HUES6 (cell line): Measurements from ENCODE around the gene DNAH3.
"Not testable (repeated sequence)": the region's sequence is repeated elsewhere in the genome, so short reads cannot be mapped to it uniquely, and the experiment has no call there.

ENCODE experiments used
- H3K27ac ChIP-seq: 2 replicates; pipeline ENCODE4 v1.7.0; 2013; ENCODE audit warnings: low read depth, mild to moderate bottlenecking, low read length, inconsistent platforms
- H3K27me3 ChIP-seq: 2 replicates; pipeline ENCODE4 v1.6.1; 2013; ENCODE audit warnings: low read length; ENCODE audit not compliant: control insufficient read depth, insufficient read depth
- H3K36me3 ChIP-seq: 2 replicates; pipeline ENCODE4 v1.6.1; 2013; ENCODE audit warnings: low read length; ENCODE audit not compliant: control insufficient read depth, insufficient read depth
- H3K4me1 ChIP-seq: 2 replicates; pipeline ENCODE4 v1.6.1; 2013; ENCODE audit warnings: low read length; ENCODE audit not compliant: control insufficient read depth, insufficient read depth
- H3K4me3 ChIP-seq: 2 replicates; pipeline ENCODE4 v1.5.1; 2013; ENCODE audit warnings: low read depth, low read length
- H3K9ac ChIP-seq: one replicate; pipeline ENCODE4 v1.6.1; 2013; ENCODE audit warnings: mild to moderate bottlenecking, low read length
- H3K9me3 ChIP-seq: 2 replicates; pipeline ENCODE4 v1.6.1; 2013; ENCODE audit warnings: low read depth, low read length; ENCODE audit not compliant: control insufficient read depth, insufficient read depth

The DNAH3 gene

GRCh38 chr16:21157632-21158031, 7.0 kb upstream of the DNAH3 start:
- Histone ChIP-seq H3K9me3 (no peaks in the 10 kb centered on the region), H3K27ac (no peak overlapping the region), H3K36me3 (peaks cover 16% of the 10 kb centered on the region), H3K27me3 (no peaks in the 10 kb centered on the region), H3K4me1 (peaks cover 9% of the 10 kb centered on the region; the same call in 1 of the 2 replicates), H3K4me3 (no peak overlapping the region; the same call in 1 of the 2 replicates), H3K9ac (no peak overlapping the region)

- Histone ChIP-seq H3K36me3 (peaks cover 11% of the 10 kb centered on the region; the same call in 1 of the 2 replicates), H3K9ac (no peak overlapping the region), H3K27me3 (no peaks in the 10 kb centered on the region), H3K4me1 (peaks cover 9% of the 10 kb centered on the region; the same call in 1 of the 2 replicates), H3K4me3 (no peak overlapping the region), H3K9me3 (no peaks in the 10 kb centered on the region), H3K27ac (no peak overlapping the region)
Measured at GRCh38 chr16:21156767-21157467, 6.3 kb upstream of the DNAH3 start.

- not testable (repeated sequence) for H3K4me1 ChIP-seq, H3K27me3 ChIP-seq, H3K9ac ChIP-seq, H3K27ac ChIP-seq, H3K4me3 ChIP-seq, H3K36me3 ChIP-seq, H3K9me3 ChIP-seq
Measured at GRCh38 chr16:21156011-21156410, 5.4 kb upstream of the DNAH3 start.

- not testable (repeated sequence) for H3K36me3 ChIP-seq, H3K27me3 ChIP-seq, H3K9ac ChIP-seq, H3K4me3 ChIP-seq, H3K4me1 ChIP-seq, H3K9me3 ChIP-seq, H3K27ac ChIP-seq
Measured at GRCh38 chr16:21153124-21153729, 2.6 kb upstream of the DNAH3 start.

GRCh38 chr16:21152160-21153030, 1.7 kb upstream of the DNAH3 start:
- H3K4me1 ChIP-seq, H3K9ac ChIP-seq, H3K9me3 ChIP-seq, H3K27ac ChIP-seq, H3K27me3 ChIP-seq, H3K36me3 ChIP-seq: not testable (repeated sequence)
- peak overlapping the region; percentile 28; the same call in 1 of the 2 replicates for H3K4me3 ChIP-seq

GRCh38 chr16:21145738-21146137, 4.9 kb downstream of the DNAH3 start:
- H3K4me1 ChIP-seq: no peaks in the 10 kb centered on the region
- no peak overlapping the region for H3K27ac ChIP-seq
- H3K9ac ChIP-seq: no peak overlapping the region
- no peaks in the 10 kb centered on the region for H3K9me3 ChIP-seq
- no peaks in the 10 kb centered on the region for H3K36me3 ChIP-seq
- H3K27me3 ChIP-seq: peaks cover 4% of the 10 kb centered on the region; the same call in 1 of the 2 replicates
- no peak overlapping the region for H3K4me3 ChIP-seq

GRCh38 chr16:21134053-21134452, 16.6 kb downstream of the DNAH3 start:
- no peak overlapping the region for H3K9ac ChIP-seq
- no peak overlapping the region for H3K27ac ChIP-seq
- H3K4me1 ChIP-seq: peaks cover 4% of the 10 kb centered on the region
- H3K36me3 ChIP-seq: no peaks in the 10 kb centered on the region
- no peak overlapping the region for H3K4me3 ChIP-seq
- H3K9me3 ChIP-seq: no peaks in the 10 kb centered on the region
- H3K27me3 ChIP-seq: no peaks in the 10 kb centered on the region

GRCh38 chr16:21130811-21131210, 19.8 kb downstream of the DNAH3 start:
- Histone ChIP-seq H3K36me3 (no peaks in the 10 kb centered on the region), H3K4me1 (peaks cover 4% of the 10 kb centered on the region)

GRCh38 chr16:21128991-21129390, 21.7 kb downstream of the DNAH3 start:
- H3K9ac ChIP-seq: no peak overlapping the region
- H3K36me3 ChIP-seq: no peaks in the 10 kb centered on the region
- no peak overlapping the region for H3K27ac ChIP-seq
- H3K9me3 ChIP-seq: no peaks in the 10 kb centered on the region
- no peaks in the 10 kb centered on the region for H3K27me3 ChIP-seq
- H3K4me3 ChIP-seq: no peak overlapping the region
- H3K4me1 ChIP-seq: peaks cover 4% of the 10 kb centered on the region

More at GRCh38 chr16:21130811-21131210, 19.8 kb downstream of the DNAH3 start:
- Histone ChIP-seq H3K9ac (no peak overlapping the region), H3K27me3 (no peaks in the 10 kb centered on the region), H3K27ac (no peak overlapping the region), H3K4me3 (no peak overlapping the region), H3K9me3 (no peaks in the 10 kb centered on the region)

- H3K27me3 ChIP-seq: no peaks in the 10 kb centered on the region
- no peak overlapping the region for H3K9ac ChIP-seq
- no peak overlapping the region for H3K4me3 ChIP-seq
- H3K4me1 ChIP-seq: peaks cover 4% of the 10 kb centered on the region
- no peak overlapping the region for H3K27ac ChIP-seq
- H3K36me3 ChIP-seq: no peaks in the 10 kb centered on the region
- no peaks in the 10 kb centered on the region for H3K9me3 ChIP-seq
Measured at GRCh38 chr16:21126518-21126917, 24.1 kb downstream of the DNAH3 start.

GRCh38 chr16:21125191-21125590, 25.5 kb downstream of the DNAH3 start:
- Histone ChIP-seq H3K36me3 (no peaks in the 10 kb centered on the region), H3K27me3 (no peaks in the 10 kb centered on the region), H3K4me3 (no peak overlapping the region), H3K4me1 (no peaks in the 10 kb centered on the region), H3K9me3 (no peaks in the 10 kb centered on the region), H3K27ac (no peak overlapping the region), H3K9ac (no peak overlapping the region)
